ENCODE data around the gene MBP.
A peak's percentile ranks its signal among the peaks of the same experiment; 100 is the strongest.
"Not testable (repeated sequence)": the region's sequence is repeated elsewhere in the genome, so short reads cannot be mapped to it uniquely, and the experiment has no call there.

The MBP gene

GRCh38 chr18:77031662-77032061 is 100.9 kb downstream of the MBP start:
- DNase-seq, result no peak

- DNase-seq, result no peak
Observed at GRCh38 chr18:77030201-77030600, 102.4 kb downstream of the MBP start.

GRCh38 chr18:77025831-77026363 is 106.7 kb downstream of the MBP start:
- DNase-seq, result no peak

GRCh38 chr18:77025123-77025522 is 107.5 kb downstream of the MBP start:
- DNase-seq, result no peak

GRCh38 chr18:77024476-77024875 is 108.1 kb downstream of the MBP start:
- DNase-seq, result no peak

- peak in 1 of 58 donors; percentile 33 for DNase-seq
Observed at GRCh38 chr18:77023102-77023782, 109.3 kb downstream of the MBP start.

- DNase-seq, result peak in 4 of 58 donors; percentile 43 to 64 (median 51)
Observed at GRCh38 chr18:77022556-77022955, 110.0 kb downstream of the MBP start.

GRCh38 chr18:77022116-77022515 is 110.5 kb downstream of the MBP start:
- DNase-seq, result no peak

GRCh38 chr18:77021478-77021877 is 111.1 kb downstream of the MBP start:
- not testable (repeated sequence) for DNase-seq

- DNase-seq, result no peak
Observed at GRCh38 chr18:77021075-77021474, 111.5 kb downstream of the MBP start.

- DNase-seq, result peak in 11 of 58 donors; percentile 37 to 60 (median 56)
Observed at GRCh38 chr18:77020561-77020960, 112.0 kb downstream of the MBP start.

- no peak for DNase-seq
Observed at GRCh38 chr18:77019641-77020040, 112.9 kb downstream of the MBP start.

- DNase-seq, result not testable (repeated sequence)
Observed at GRCh38 chr18:77018650-77019049, 113.9 kb downstream of the MBP start.

- DNase-seq, result peak in 2 of 58 donors; percentile 66 to 76
Observed at GRCh38 chr18:77017355-77017754, 115.2 kb downstream of the MBP start.

GRCh38 chr18:77016936-77017335 is 115.6 kb downstream of the MBP start:
- peak in 56 of 58 donors; percentile 12 to 99 (median 87) for DNase-seq

GRCh38 chr18:77015771-77016710 is 116.5 kb downstream of the MBP start:
- no peak for DNase-seq

GRCh38 chr18:77015169-77015568 is 117.4 kb downstream of the MBP start:
- no peak for DNase-seq

GRCh38 chr18:77014538-77014937 is 118.0 kb downstream of the MBP start:
- DNase-seq, result no peak

- peak in 17 of 58 donors; percentile 35 to 74 (median 51) for DNase-seq
Observed at GRCh38 chr18:77013811-77014521, 118.6 kb downstream of the MBP start.

- DNase-seq, result no peak
Observed at GRCh38 chr18:77012806-77013541, 119.6 kb downstream of the MBP start.

GRCh38 chr18:77012120-77012519 is 120.5 kb downstream of the MBP start:
- DNase-seq, result no peak
